H1 (cell line): ENCODE measurements around the gene CSTF2. TPM values are rescaled to one million over a fixed set of nuclear protein-coding genes. Genes with fewer than 3 reads are reported as not detected.
A peak's percentile ranks its signal among the peaks of the same experiment; 100 is the strongest.

Experiments
- ASH2L ChIP-seq: fragments of 200-600, 300-600 bp; sonication (generic); IDR thresholded peaks from one replicate; pipeline ENCODE4 v1.7.1; 2017; ENCODE audit warnings: low read length
- CBX5 ChIP-seq: fragments of 300-800, 300-1000 bp; sonication (generic); IDR thresholded peaks from 2 replicates; pipeline ENCODE4 v1.7.1; 2016; ENCODE audit warnings: antibody characterized with exemption, low read length, low read depth
- CHD1 ChIP-seq: IDR thresholded peaks from 2 replicates; pipeline ENCODE4 v1.6.1; 2012; ENCODE audit warnings: low read depth, low read length, improper control_type of control experiment
- CTBP2 ChIP-seq: IDR thresholded peaks from 2 replicates; pipeline ENCODE4 v1.7.0; 2011; ENCODE audit warnings: borderline replicate concordance, mild to moderate bottlenecking, moderate library complexity, mixed read lengths, low read length; ENCODE audit not compliant: insufficient read depth, insufficient read length
- EGR1 ChIP-seq: IDR thresholded peaks from 2 replicates; pipeline ENCODE4 v1.6.1; 2011; ENCODE audit warnings: low read depth, low read length, borderline replicate concordance
- EP300 ChIP-seq, 2 experiments: IDR thresholded peaks; 1 replicate in 1 of 2; 2 replicates in 1 of 2; pipeline ENCODE4 v1.6.1; 2011 to 2012; ENCODE audit warnings: low read depth in 2 of 2, low read length in 2 of 2, mild to moderate bottlenecking in 2 of 2, borderline replicate concordance in 1 of 2, inconsistent platforms in 1 of 2, moderate library complexity in 1 of 2
- HDAC6 ChIP-seq: IDR thresholded peaks from one replicate; pipeline ENCODE4 v1.7.1; 2012; ENCODE audit warnings: low read depth, mild to moderate bottlenecking, inconsistent platforms, low read length, moderate library complexity
- KDM1A ChIP-seq: fragments of 200-600, 300-600 bp; sonication (generic); IDR thresholded peaks from 2 replicates; pipeline ENCODE4 v1.7.1; 2016; ENCODE audit warnings: mild to moderate bottlenecking, low read length, borderline replicate concordance
- KDM5A ChIP-seq: fragments of 200-600 bp; IDR thresholded peaks from 2 replicates; pipeline ENCODE4 v1.7.1; 2012; ENCODE audit warnings: mild to moderate bottlenecking, low read length, inconsistent platforms, mixed read lengths
- MAX ChIP-seq: IDR thresholded peaks from 2 replicates; pipeline ENCODE4 v1.6.1; 2012; ENCODE audit warnings: inconsistent platforms
- NRF1 ChIP-seq: IDR thresholded peaks from 2 replicates; pipeline ENCODE4 v1.6.1; 2011; ENCODE audit warnings: mild to moderate bottlenecking, low read depth, low read length, improper control_type of control experiment
- POU5F1 ChIP-seq: IDR thresholded peaks from 2 replicates; pipeline ENCODE4 v1.6.1; 2011; ENCODE audit warnings: low read depth, mild to moderate bottlenecking, low read length, moderate library complexity
- RAD21 ChIP-seq, 2 experiments: IDR thresholded peaks in 1 of 2; conservative IDR thresholded peaks in 1 of 2; 2 replicates each; pipeline ENCODE4 v1.6.1; 2011; ENCODE audit warnings: low read depth in 2 of 2, low read length in 2 of 2, improper control_type of control experiment in 1 of 2, inconsistent platforms in 1 of 2, mild to moderate bottlenecking in 1 of 2, moderate library complexity in 1 of 2
- RFX5 ChIP-seq: IDR thresholded peaks from 2 replicates; pipeline ENCODE4 v1.6.1; 2011; ENCODE audit warnings: low read depth, low read length, improper control_type of control experiment, borderline replicate concordance
- RNF2 ChIP-seq: fragments of 200-900, 300-1000 bp; sonication (generic); IDR thresholded peaks from 2 replicates; pipeline ENCODE4 v1.7.1; 2016; ENCODE audit warnings: borderline replicate concordance, low read depth, mild to moderate bottlenecking, antibody characterized with exemption, low read length; ENCODE audit not compliant: poor library complexity, severe bottlenecking; ENCODE audit errors: missing control alignments
- RXRA ChIP-seq: IDR thresholded peaks from 2 replicates; pipeline ENCODE4 v1.6.1; 2011; ENCODE audit warnings: low read depth, mild to moderate bottlenecking, low read length, moderate library complexity; ENCODE audit not compliant: insufficient read depth
- SAP30 ChIP-seq: fragments of 300-600 bp; sonication (generic); IDR thresholded peaks from 2 replicates; pipeline ENCODE4 v1.7.1; 2012; ENCODE audit warnings: low read length, moderate library complexity, mild to moderate bottlenecking, inconsistent platforms; ENCODE audit not compliant: insufficient read depth, insufficient replicate concordance
- SP1 ChIP-seq: IDR thresholded peaks from 2 replicates; pipeline ENCODE4 v1.6.1; 2011; ENCODE audit warnings: low read depth, low read length
- SP2 ChIP-seq: IDR thresholded peaks from 2 replicates; pipeline ENCODE4 v1.6.1; 2012; ENCODE audit warnings: mild to moderate bottlenecking, low read length, inconsistent platforms
- TBP ChIP-seq: IDR thresholded peaks from 2 replicates; pipeline ENCODE4 v1.6.1; 2011; ENCODE audit warnings: low read depth, low read length, improper control_type of control experiment
- TCF12 ChIP-seq: IDR thresholded peaks from 2 replicates; pipeline ENCODE4 v1.6.1; 2011; ENCODE audit warnings: low read depth, mild to moderate bottlenecking, low read length
- TEAD4 ChIP-seq: IDR thresholded peaks from 2 replicates; pipeline ENCODE4 v1.6.1; 2012; ENCODE audit warnings: low read depth, low read length, inconsistent platforms, mixed read lengths
- YY1 ChIP-seq: IDR thresholded peaks from 2 replicates; pipeline ENCODE4 v1.6.1; 2011; ENCODE audit warnings: low read depth, mild to moderate bottlenecking, low read length
- polyA plus RNA-seq, 7 experiments: library from polyadenylated mRNA; depleted of rRNA in 3 of 7; stranded (reverse) in 5 of 7; unstranded in 2 of 7; fragments of >200 nt in 5 of 7; fragments of 200-250 nt in 2 of 7; gene quantifications; 1 replicate in 5 of 7; 2 replicates in 1 of 7; 4 replicates in 1 of 7; pipeline versions ENCODE4 v1.2.1 to v1.2.3, GENCODE V29; 2011 to 2013; ENCODE audit warnings: missing spikeins in 2 of 7, mixed read lengths in 2 of 7
- total RNA-seq: library from RNA; stranded (reverse); fragmentation: NEBNext Ultra II Directional; extraction: Animal tissue kit (Norgen Biotek cat#: 25700); gene quantifications from 2 replicates; pipeline ENCODE4 v1.2.1, GENCODE V29; 2021

The CSTF2 gene
- total and polyA plus RNA-seq, 2 of the 8 experiments (the other 6 are each of a cell fraction or from before 2014, with no cell fraction given), result 20.7 to 30.9 TPM

- TF ChIP-seq TCF12, result no peak
- TF ChIP-seq NRF1, result no peak
- TF ChIP-seq HDAC6, result no peak
- TF ChIP-seq KDM5A, result peak; percentile 85
- TF ChIP-seq SP2, result no peak
- TF ChIP-seq RNF2, result no peak
- peak; percentile 76 for TF ChIP-seq MAX
- TF ChIP-seq TBP, result peak; percentile 53
- TF ChIP-seq RXRA, result no peak
- TF ChIP-seq POU5F1, result no peak
- peak; percentile 90 for TF ChIP-seq YY1
- peak; percentile 37 for TF ChIP-seq ASH2L
- no peak for TF ChIP-seq CBX5
- peak in 1 of 2 experiments; percentile 8; a peak in 1 of 4 replicates for TF ChIP-seq RAD21 (IDR thresholded peaks at IDR 0.05 in 1 of 2, conservative IDR thresholded peaks at IDR 0.05 in 1 of 2; ENCODE audit: low read depth in 2 of 2, low read length in 2 of 2)
- no peak for TF ChIP-seq EGR1
- no peak for TF ChIP-seq SAP30
- TF ChIP-seq CTBP2, result no peak
- TF ChIP-seq SP1, result no peak
- TF ChIP-seq RFX5, result no peak
- no peak for TF ChIP-seq CHD1
- TF ChIP-seq EP300 (IDR thresholded peaks at IDR 0.05; ENCODE audit: borderline replicate concordance in 1 of 2, low read depth in 2 of 2, low read length in 2 of 2), result no peak
- no peak for TF ChIP-seq KDM1A
- 0 out of 2 replicates have a peak, but pooled peaks have one; percentile 12 for TF ChIP-seq TEAD4
These were observed at the start of gene CSTF2 (continued) for GRCh38 chrX:100819837-100820666.
